ENCODE results near the gene TGIF2.

GRCh38 chr20:36562724-36563123, 10.7 kb upstream of the TGIF2 start:
- no peak for TF ChIP-seq EMX1 (CRISPR knock-in tag; IDR thresholded peaks at IDR 0.05)
- no peak for TF ChIP-seq NFE2L1 (CRISPR knock-in tag; IDR thresholded peaks at IDR 0.05)
- no peak for TF ChIP-seq ATF1 (CRISPR knock-in tag; IDR thresholded peaks at IDR 0.05)
- no peak for TF ChIP-seq CTCF (IDR thresholded peaks at IDR 0.05)
- no peak for TF ChIP-seq CREM (CRISPR knock-in tag; IDR thresholded peaks at IDR 0.05)
- no peak for TF ChIP-seq ETV6 (CRISPR knock-in tag; IDR thresholded peaks at IDR 0.05)
- no peak for TF ChIP-seq ATF2 (CRISPR knock-in tag; IDR thresholded peaks at IDR 0.05; ENCODE audit: borderline replicate concordance, low read depth)
- no peak for TF ChIP-seq NR3C1 (CRISPR knock-in tag; conservative IDR thresholded peaks at IDR 0.05; ENCODE audit: low read depth)
